Peyer's patch (tissue), 4 donors: ENCODE data around the gene SSU72. TPM values are rescaled to one million over a fixed set of nuclear protein-coding genes. Genes with fewer than 3 reads are reported as not detected.

Experiments
- DNase-seq, 3 donors: peaks; one replicate each; pipeline ENCODE4 v3.0.0-alpha.2; 2017 to 2019
- H3K27ac ChIP-seq, 4 donors: fragments of 200-600 bp; sonication (generic); one replicate each; pipeline ENCODE4 v1.5.1; 2016 to 2019
- H3K27me3 ChIP-seq, 2 donors: fragments of 200-600 bp; sonication (generic); one replicate each; pipeline ENCODE4 v1.5.1; 2019
- H3K36me3 ChIP-seq, 3 donors: fragments of 200-600 bp; sonication (generic); one replicate each; pipeline ENCODE4 v1.5.1; 2016 to 2019
- H3K4me1 ChIP-seq, 4 donors: fragments of 200-600 bp; sonication (generic); one replicate each; pipeline ENCODE4 v1.5.1; 2016 to 2019
- H3K4me3 ChIP-seq, 4 donors: fragments of 200-600 bp; sonication (generic); 1 replicate in 3 of 4; 2 replicates in 1 of 4; pipeline ENCODE4 v1.5.1; 2016 to 2019; ENCODE audit warnings: mild to moderate bottlenecking in 1 of 4
- H3K9me3 ChIP-seq, 4 donors: fragments of 200-600 bp; sonication (generic); one replicate each; pipeline ENCODE4 v1.5.1; 2016 to 2019; ENCODE audit warnings: mild to moderate bottlenecking in 1 of 4
- CTCF ChIP-seq, 6 experiments: fragments of 450-650 bp in 4 of 6; fragments of 200-600 bp in 2 of 6; sonication (generic) in 1 of 6; IDR thresholded peaks; one replicate each; pipeline ENCODE4 v1.5.1; 2017 to 2019; ENCODE audit warnings: antibody characterized with exemption in 6 of 6, mild to moderate bottlenecking in 3 of 6, moderate library complexity in 1 of 6
- POLR2A ChIP-seq, 2 donors: fragments of 450-650 bp; IDR thresholded peaks; one replicate each; pipeline ENCODE4 v1.5.1; 2017; ENCODE audit warnings: antibody characterized with exemption in 2 of 2, mild to moderate bottlenecking in 2 of 2, moderate library complexity in 2 of 2
- total RNA-seq, 4 donors: library from RNA; depleted of rRNA; stranded (reverse); fragments of >200 nt; gene quantifications; one replicate each; pipeline ENCODE4 v1.1.0, GENCODE V29; 2016

SSU72 gene
- total RNA-seq, 4 donors from 2014 or later, result 146 to 182 (median 163) TPM

DNA sequence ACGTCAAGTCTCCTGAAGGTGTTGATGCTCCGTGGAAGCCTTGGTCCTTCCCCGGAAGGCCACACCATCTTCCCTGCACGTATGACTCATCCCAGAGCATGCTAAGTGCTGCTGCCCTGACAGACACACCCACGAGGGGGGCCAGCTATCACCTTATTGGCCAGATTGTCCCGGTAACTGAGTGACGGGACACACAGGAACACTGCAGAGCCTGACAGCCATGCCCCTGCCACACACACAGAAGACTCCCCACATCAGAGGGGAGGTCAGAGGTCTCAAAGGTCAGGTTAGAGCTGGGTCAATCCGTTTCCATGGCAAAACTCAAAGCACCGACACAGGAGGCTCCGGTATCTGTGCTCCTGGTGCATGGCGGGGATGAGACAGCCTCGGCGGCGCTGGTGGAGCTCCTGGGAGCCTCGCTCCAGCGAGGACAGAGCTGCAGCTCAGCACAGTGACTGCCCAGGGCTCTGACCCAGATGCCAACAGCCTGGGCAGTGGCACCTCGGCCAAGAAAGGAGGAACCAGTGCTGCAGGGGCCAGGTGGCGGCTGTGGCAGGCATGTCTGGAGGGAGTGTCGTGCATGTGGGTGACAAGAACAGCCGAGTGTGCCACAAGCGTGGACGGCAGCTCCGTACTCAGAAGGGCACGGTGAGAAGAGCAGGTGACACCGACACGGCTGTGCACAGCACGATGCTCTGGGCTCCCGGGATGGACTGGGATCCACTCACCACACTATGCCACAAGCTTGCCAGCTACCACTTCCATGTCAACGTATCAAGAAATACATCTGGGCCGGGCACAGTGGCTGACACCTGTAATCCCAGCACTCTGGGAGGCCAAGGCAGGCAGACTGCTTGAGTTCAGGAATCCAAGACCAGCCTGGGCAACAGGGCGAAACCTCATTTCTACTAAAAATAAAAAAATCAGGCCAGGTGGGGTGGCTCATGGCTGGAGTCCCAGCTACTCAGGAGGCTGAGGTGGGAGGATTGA lies 19.4 kb downstream of the SSU72 start:
- Histone ChIP-seq H3K4me1 (peaks cover 0 to 5% (median 0%) of the 10 kb centered on the region in 4 donors), H3K27me3 (no peaks in the 10 kb centered on the region), H3K36me3 (peaks cover 0 to 6% (median 0%) of the 10 kb centered on the region in 3 donors), H3K27ac (no peak overlapping the region), H3K9me3 (no peaks in the 10 kb centered on the region), H3K4me3 (no peak overlapping the region)
- TF ChIP-seq CTCF (IDR thresholded peaks at IDR 0.05) (no peak), POLR2A (IDR thresholded peaks at IDR 0.05) (no peak)
- DNase-seq, result no peak

- TF ChIP-seq POLR2A (IDR thresholded peaks at IDR 0.05), result no peak
Observed at GRCh38 chr1:1554550-1554925, 20.1 kb downstream of the SSU72 start.

GRCh38 chr1:1553821-1554494 lies 20.7 kb downstream of the SSU72 start:
- no peaks in the 10 kb centered on the region for H3K27me3 ChIP-seq
- DNase-seq, result no peak
- H3K4me3 ChIP-seq, result no peak overlapping the region
- H3K36me3 ChIP-seq, result peaks cover 0 to 3% (median 0%) of the 10 kb centered on the region in 3 donors
- H3K4me1 ChIP-seq, result peaks cover 0 to 5% (median 0%) of the 10 kb centered on the region in 4 donors
- no peak overlapping the region for H3K27ac ChIP-seq
- no peaks in the 10 kb centered on the region for H3K9me3 ChIP-seq
- no peak for TF ChIP-seq CTCF (IDR thresholded peaks at IDR 0.05)
- no peak for TF ChIP-seq POLR2A (IDR thresholded peaks at IDR 0.05)

More at GRCh38 chr1:1554550-1554925, 20.1 kb downstream of the SSU72 start:
- H3K27me3 ChIP-seq, result no peaks in the 10 kb centered on the region
- no peak overlapping the region for H3K4me3 ChIP-seq
- H3K9me3 ChIP-seq, result no peaks in the 10 kb centered on the region
- DNase-seq, result no peak
- H3K4me1 ChIP-seq, result peaks cover 0 to 5% (median 0%) of the 10 kb centered on the region in 4 donors
- H3K27ac ChIP-seq, result no peak overlapping the region
- peaks cover 0 to 3% (median 0%) of the 10 kb centered on the region in 3 donors for H3K36me3 ChIP-seq

- no peak overlapping the region for H3K4me3 ChIP-seq
- peaks cover 0 to 3% (median 0%) of the 10 kb centered on the region in 3 donors for H3K36me3 ChIP-seq
- no peak for TF ChIP-seq CTCF (IDR thresholded peaks at IDR 0.05)
- no peak for TF ChIP-seq POLR2A (IDR thresholded peaks at IDR 0.05)
- no peaks in the 10 kb centered on the region for H3K9me3 ChIP-seq
- H3K4me1 ChIP-seq, result peaks cover 0 to 5% (median 0%) of the 10 kb centered on the region in 4 donors
- DNase-seq, result no peak
- H3K27me3 ChIP-seq, result no peaks in the 10 kb centered on the region
- no peak overlapping the region for H3K27ac ChIP-seq
Observed at GRCh38 chr1:1552263-1552639, 22.4 kb downstream of the SSU72 start.

GRCh38 chr1:1551524-1552262 lies 23.0 kb downstream of the SSU72 start:
- H3K9me3 ChIP-seq, result no peaks in the 10 kb centered on the region
- no peaks in the 10 kb centered on the region for H3K27me3 ChIP-seq
- peaks cover 0 to 5% (median 0%) of the 10 kb centered on the region in 4 donors for H3K4me1 ChIP-seq
- DNase-seq, result no peak
- peaks cover 0 to 3% (median 0%) of the 10 kb centered on the region in 3 donors for H3K36me3 ChIP-seq
- no peak overlapping the region for H3K27ac ChIP-seq
- no peak overlapping the region for H3K4me3 ChIP-seq
- TF ChIP-seq POLR2A (IDR thresholded peaks at IDR 0.05) (no peak), CTCF (IDR thresholded peaks at IDR 0.05) (no peak)
